Mesothelial cell of epicardium (in vitro differentiated cells): Measurements from ENCODE around the gene OR10A4. TPM values are rescaled to one million over a fixed set of nuclear protein-coding genes. Genes with fewer than 3 reads are reported as not detected.
"Not testable (repeated sequence)": the region's sequence is repeated elsewhere in the genome, so short reads cannot be mapped to it uniquely, and the experiment has no call there.

Source experiments
- DNase-seq, 2 experiments: peaks; one replicate each; pipeline ENCODE4 v3.0.0; 2021; ENCODE audit warnings: low spot score in 2 of 2; ENCODE audit not compliant: unreplicated experiment in 2 of 2
- H3K27ac Mint-ChIP-seq: 2 replicates; pipeline ENCODE4 v1.8.0; 2021; ENCODE audit warnings: mixed read lengths
- H3K27me3 Mint-ChIP-seq: 2 replicates; pipeline ENCODE4 v1.8.0; 2021; ENCODE audit warnings: low read depth, mixed read lengths
- H3K36me3 Mint-ChIP-seq: 2 replicates; pipeline ENCODE4 v1.8.0; 2021; ENCODE audit warnings: mixed read lengths
- H3K4me1 Mint-ChIP-seq: 2 replicates; pipeline ENCODE4 v1.8.0; 2021; ENCODE audit warnings: mixed read lengths
- H3K4me3 Mint-ChIP-seq: 2 replicates; pipeline ENCODE4 v1.8.0; 2021; ENCODE audit warnings: mild to moderate bottlenecking, moderate library complexity, mixed read lengths
- H3K9me3 Mint-ChIP-seq: 2 replicates; pipeline ENCODE4 v1.8.0; 2021; ENCODE audit warnings: mixed read lengths
- CTCF ChIP-seq: fragments of 200-600 bp; sonication (generic); IDR thresholded peaks from one replicate; pipeline ENCODE4 v1.5.0; 2021; ENCODE audit warnings: antibody characterized with exemption; ENCODE audit not compliant: unreplicated experiment
- total RNA-seq: library from RNA; stranded (reverse); gene quantifications from 3 replicates; pipeline ENCODE4 v1.2.1, GENCODE V29; 2021

Gene OR10A4
- total RNA-seq, 1 donor from 2014 or later = not detected

- H3K27me3 Mint-ChIP-seq = no peaks in the 10 kb centered on the region
- no peak overlapping the region for H3K4me3 Mint-ChIP-seq
- no peaks in the 10 kb centered on the region for H3K36me3 Mint-ChIP-seq
- H3K27ac Mint-ChIP-seq = no peak overlapping the region
- no peak for DNase-seq
- TF ChIP-seq CTCF = no peak
- H3K9me3 Mint-ChIP-seq = peaks cover 17% of the 10 kb centered on the region
- H3K4me1 Mint-ChIP-seq = no peaks in the 10 kb centered on the region
Measured at GRCh38 chr11:6843670-6844069, 32.8 kb upstream of the OR10A4 start.

GRCh38 chr11:6844356-6844755 is 32.1 kb upstream of the OR10A4 start:
- Mint-ChIP-seq H3K4me3 (no peak overlapping the region), H3K9me3 (peaks cover 19% of the 10 kb centered on the region), H3K27me3 (no peaks in the 10 kb centered on the region), H3K36me3 (no peaks in the 10 kb centered on the region), H3K27ac (no peak overlapping the region), H3K4me1 (no peaks in the 10 kb centered on the region)
- DNase-seq = no peak
- TF ChIP-seq CTCF = no peak

- no peaks in the 10 kb centered on the region for H3K27me3 Mint-ChIP-seq
- H3K9me3 Mint-ChIP-seq = peaks cover 24% of the 10 kb centered on the region
- H3K4me1 Mint-ChIP-seq = no peaks in the 10 kb centered on the region
- no peak for DNase-seq
- H3K36me3 Mint-ChIP-seq = no peaks in the 10 kb centered on the region
- no peak within 1 kb of the TSS for H3K27ac Mint-ChIP-seq
- H3K4me3 Mint-ChIP-seq = no peak within 1 kb of the TSS
- no peak for TF ChIP-seq CTCF
Measured at GRCh38 chr11:6845383-6845782, 31.0 kb upstream of the OR10A4 start, which contains the start of gene OR10A5. Gene OR10A5, plus strand, starts transcription at chr11:6845683. Its CDS starts 0 bp downstream, at chr11:6845683.

- H3K27ac Mint-ChIP-seq = no peak overlapping the region
Measured at GRCh38 chr11:6850526-6850925, 25.9 kb upstream of the OR10A4 start.

GRCh38 chr11:6854801-6855200 is 21.6 kb upstream of the OR10A4 start:
- peaks cover 39% of the 10 kb centered on the region for H3K9me3 Mint-ChIP-seq
- H3K27me3 Mint-ChIP-seq, H3K4me1 Mint-ChIP-seq, H3K27ac Mint-ChIP-seq, DNase-seq, H3K4me3 Mint-ChIP-seq, H3K36me3 Mint-ChIP-seq: not testable (repeated sequence)

More at GRCh38 chr11:6850526-6850925, 25.9 kb upstream of the OR10A4 start:
- Mint-ChIP-seq H3K4me3 (no peak overlapping the region), H3K4me1 (no peaks in the 10 kb centered on the region), H3K27me3 (no peaks in the 10 kb centered on the region), H3K9me3 (peaks cover 48% of the 10 kb centered on the region), H3K36me3 (peaks cover 3% of the 10 kb centered on the region)
- TF ChIP-seq CTCF = no peak
- no peak for DNase-seq

- no peak overlapping the region for H3K4me3 Mint-ChIP-seq
- no peaks in the 10 kb centered on the region for H3K4me1 Mint-ChIP-seq
- no peak for DNase-seq
- no peaks in the 10 kb centered on the region for H3K27me3 Mint-ChIP-seq
- H3K9me3 Mint-ChIP-seq = peaks cover 36% of the 10 kb centered on the region
- peaks cover 3% of the 10 kb centered on the region for H3K36me3 Mint-ChIP-seq
- H3K27ac Mint-ChIP-seq = no peak overlapping the region
- no peak for TF ChIP-seq CTCF
Measured at GRCh38 chr11:6855971-6856541, 20.4 kb upstream of the OR10A4 start.
